Measurements from ENCODE around the gene SEPTIN12. TPM values are rescaled to one million over a fixed set of nuclear protein-coding genes. Genes with fewer than 3 reads are reported as not detected.

SEPTIN12 gene
- total RNA-seq, 1 experiment from 2014 or later, result not detected

DNA sequence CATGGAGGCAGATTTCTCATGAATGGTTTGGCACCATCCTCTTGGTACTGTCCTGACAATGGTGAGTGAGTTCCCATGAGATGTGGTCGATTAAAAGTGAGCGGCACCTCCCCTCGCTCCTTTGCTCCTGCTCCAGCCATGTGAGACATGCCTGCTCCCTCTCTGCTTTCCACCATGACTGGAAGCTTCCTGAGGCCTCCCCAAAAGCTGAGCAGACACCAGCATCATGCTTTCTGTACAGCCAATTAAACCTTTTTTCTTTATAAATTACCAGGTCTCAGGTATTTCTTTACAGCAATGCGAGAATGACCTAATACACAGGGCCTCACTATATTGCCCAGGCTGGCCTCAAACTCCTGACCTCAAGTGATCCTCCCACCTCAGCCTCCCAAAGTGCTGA is 33.3 kb downstream of the SEPTIN12 start:
- ChIA-PET POLR2A (ENCODE audit: unreplicated experiment) (no interaction called here), CTCF (no interaction called here)
- Histone ChIP-seq H3K9me2 (ENCODE audit: insufficient read depth) (no peaks in the 10 kb centered on the region), H4K20me1 (ENCODE audit: insufficient read depth) (no peaks in the 10 kb centered on the region), H3K9me3 (ENCODE audit: insufficient read depth, low read depth) (peaks cover 5% of the 10 kb centered on the region), H3K4me2 (no peak overlapping the region), H3F3A (ENCODE audit: insufficient read depth, low read depth) (no peaks in the 10 kb centered on the region), H3K36me3 (ENCODE audit: low read depth) (peaks cover 13% of the 10 kb centered on the region), H3K4me1 (replicated peaks; ENCODE audit: insufficient read depth) (no peaks in the 10 kb centered on the region), H3K79me2 (ENCODE audit: low read depth) (no peaks in the 10 kb centered on the region), H3K27me3 (ENCODE audit: insufficient read depth, low read depth) (no peaks in the 10 kb centered on the region), H3K4me3 (no peak overlapping the region), H2AFZ (no peak overlapping the region), H3K27ac (no peak overlapping the region)
- DNase-seq, result no peak
- TF ChIP-seq EZH2 (IDR thresholded peaks at IDR 0.05; ENCODE audit: low read depth) (no peak), CTCF (conservative IDR thresholded peaks at IDR 0.05) (no peak)
- no TSS peak for BruUV-seq (replicated peaks)
- intact Hi-C loops (cut with micrococcal nuclease; ENCODE audit: unreplicated experiment), result no loop called here

DNA sequence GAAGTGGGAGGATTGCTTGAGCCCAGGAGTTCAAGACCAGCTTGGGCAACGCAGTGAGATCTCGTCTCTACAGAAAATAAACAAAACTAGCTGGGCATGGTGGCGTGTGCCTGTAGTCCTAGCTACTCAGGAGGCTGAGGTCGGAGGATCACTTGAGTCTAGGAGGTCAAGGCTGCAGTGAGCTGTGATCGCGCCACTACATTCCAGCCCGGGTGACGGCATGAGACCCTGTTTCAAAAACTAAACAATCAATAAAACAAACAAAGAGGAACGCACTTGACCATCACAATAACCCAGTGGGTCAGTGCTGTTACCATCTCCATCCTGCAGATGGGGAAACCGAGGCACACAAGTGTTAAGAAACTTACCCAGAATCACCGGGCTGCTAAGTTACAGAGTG is 34.9 kb downstream of the SEPTIN12 start:
- BruUV-seq (replicated peaks), result no TSS peak
- H3K79me2 ChIP-seq (ENCODE audit: low read depth), result no peaks in the 10 kb centered on the region
- TF ChIP-seq EZH2 (IDR thresholded peaks at IDR 0.05; ENCODE audit: low read depth) (no peak), CTCF (conservative IDR thresholded peaks at IDR 0.05) (no peak)
- no peak overlapping the region for H2AFZ ChIP-seq
- no peak overlapping the region for H3K4me2 ChIP-seq
- peaks cover 13% of the 10 kb centered on the region for H3K36me3 ChIP-seq (ENCODE audit: low read depth)
- H4K20me1 ChIP-seq (ENCODE audit: insufficient read depth), result no peaks in the 10 kb centered on the region
- no peaks in the 10 kb centered on the region for H3F3A ChIP-seq (ENCODE audit: insufficient read depth, low read depth)
- no peak overlapping the region for H3K4me3 ChIP-seq
- no peaks in the 10 kb centered on the region for H3K27me3 ChIP-seq (ENCODE audit: insufficient read depth, low read depth)
- ChIA-PET POLR2A (ENCODE audit: unreplicated experiment) (no interaction called here), CTCF (no interaction called here)
- H3K9me3 ChIP-seq (ENCODE audit: insufficient read depth, low read depth), result peaks cover 5% of the 10 kb centered on the region
- intact Hi-C loops (cut with micrococcal nuclease; ENCODE audit: unreplicated experiment), result no loop called here
- no peak overlapping the region for H3K27ac ChIP-seq
- DNase-seq, result no peak
- no peaks in the 10 kb centered on the region for H3K9me2 ChIP-seq (ENCODE audit: insufficient read depth)
- H3K4me1 ChIP-seq (replicated peaks; ENCODE audit: insufficient read depth), result no peaks in the 10 kb centered on the region

DNA sequence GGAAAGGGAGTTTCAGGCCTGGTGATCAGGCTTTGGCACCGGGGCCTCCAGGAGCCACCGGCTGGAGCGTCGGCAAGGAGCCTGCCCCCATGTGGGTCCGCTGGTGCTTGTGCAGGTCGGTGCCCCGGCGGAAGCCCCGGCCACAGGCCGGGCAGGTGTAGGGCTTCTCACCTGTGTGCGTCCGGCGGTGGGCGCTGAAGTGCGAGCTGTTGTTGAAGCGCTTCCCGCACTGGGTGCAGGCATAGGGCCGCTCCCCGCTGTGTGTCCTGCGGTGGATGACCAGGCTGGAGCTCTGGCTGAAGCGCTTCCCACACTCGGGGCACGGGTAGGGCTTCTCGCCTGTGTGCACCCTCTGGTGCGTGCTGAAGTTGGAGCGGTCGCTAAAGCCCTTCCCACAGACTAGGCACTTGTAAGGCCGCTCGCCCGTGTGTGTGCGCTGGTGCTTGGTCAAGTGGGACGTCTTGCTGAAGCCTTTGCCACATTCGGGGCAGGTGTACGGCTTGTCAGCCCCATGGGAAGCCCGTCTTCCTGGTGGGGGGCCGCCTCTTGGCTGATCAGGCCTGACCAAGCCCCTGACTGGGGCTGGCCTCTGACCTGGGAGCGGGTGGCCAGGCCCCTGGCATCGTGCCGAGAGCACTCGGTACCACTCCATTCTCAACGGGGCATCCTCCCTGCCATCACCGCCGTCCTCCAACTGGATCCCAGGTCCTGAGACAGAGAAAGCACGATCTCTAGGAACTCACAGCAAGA is 35.6 kb downstream of the SEPTIN12 start:
- CTCF ChIA-PET, result no interaction called here
- peaks cover 13% of the 10 kb centered on the region for H3K36me3 ChIP-seq (ENCODE audit: low read depth)
- BruUV-seq (replicated peaks), result no TSS peak
- no peak for DNase-seq
- no peak overlapping the region for H3K27ac ChIP-seq
- H3K4me1 ChIP-seq (replicated peaks; ENCODE audit: insufficient read depth), result no peaks in the 10 kb centered on the region
- POLR2A ChIA-PET (ENCODE audit: unreplicated experiment), result no interaction called here
- TF ChIP-seq EZH2 (IDR thresholded peaks at IDR 0.05; ENCODE audit: low read depth) (no peak), CTCF (conservative IDR thresholded peaks at IDR 0.05) (no peak)
- H4K20me1 ChIP-seq (ENCODE audit: insufficient read depth), result no peaks in the 10 kb centered on the region
- H3K9me2 ChIP-seq (ENCODE audit: insufficient read depth), result no peaks in the 10 kb centered on the region
- intact Hi-C loops (cut with micrococcal nuclease; ENCODE audit: unreplicated experiment), result no loop called here
- peaks cover 5% of the 10 kb centered on the region for H3K9me3 ChIP-seq (ENCODE audit: insufficient read depth, low read depth)
- no peaks in the 10 kb centered on the region for H3F3A ChIP-seq (ENCODE audit: insufficient read depth, low read depth)
- H3K4me2 ChIP-seq, result no peak overlapping the region
- no peak overlapping the region for H3K4me3 ChIP-seq
- H3K79me2 ChIP-seq (ENCODE audit: low read depth), result no peaks in the 10 kb centered on the region
- H3K27me3 ChIP-seq (ENCODE audit: insufficient read depth, low read depth), result no peaks in the 10 kb centered on the region
- no peak overlapping the region for H2AFZ ChIP-seq

Data from PC-9 (cell line).